Natural killer cell (primary cell): ENCODE data around the gene PRODH. TPM values are rescaled to one million over a fixed set of nuclear protein-coding genes. Genes with fewer than 3 reads are reported as not detected.
"Not testable (repeated sequence)": the region's sequence is repeated elsewhere in the genome, so short reads cannot be mapped to it uniquely, and the experiment has no call there.

ENCODE experiments used
- ATAC-seq, 3 donors: fragments of 150-1000 bp in 2 of 3; fragments of 200-7000 bp in 1 of 3; cut with Tn5 transposase; 1 replicate in 1 of 3; 2 replicates in 2 of 3; pipeline ENCODE4 v1.10.0; 2021; ENCODE audit warnings: mild to moderate bottlenecking in 2 of 3, moderate library complexity in 2 of 3
- DNase-seq, 2 donors: peaks; one replicate each; pipeline versions ENCODE4 v3.0.0 to v3.0.0-alpha.2; 2013 to 2021; ENCODE audit warnings: mixed read lengths in 1 of 2
- H3K27ac ChIP-seq: one replicate; pipeline ENCODE4 v1.5.1; 2013; ENCODE audit warnings: mild to moderate bottlenecking, low read length
- H3K27me3 ChIP-seq: one replicate; pipeline ENCODE4 v1.6.1; 2013; ENCODE audit warnings: low read length; ENCODE audit not compliant: control insufficient read depth, insufficient read depth
- H3K36me3 ChIP-seq: one replicate; pipeline ENCODE4 v1.6.1; 2013; ENCODE audit warnings: low read length; ENCODE audit not compliant: control insufficient read depth, insufficient read depth
- H3K4me1 ChIP-seq: one replicate; pipeline ENCODE4 v1.6.1; 2013; ENCODE audit warnings: low read length; ENCODE audit not compliant: control insufficient read depth, insufficient read depth
- H3K4me3 ChIP-seq: one replicate; pipeline ENCODE4 v1.5.1; 2013; ENCODE audit warnings: low read length
- H3K9me3 ChIP-seq: one replicate; pipeline ENCODE4 v1.6.1; 2013; ENCODE audit warnings: low read length; ENCODE audit not compliant: control insufficient read depth, insufficient read depth
- H3K27ac Mint-ChIP-seq, 2 donors: one replicate each; pipeline ENCODE4 v1.8.0; 2022; ENCODE audit warnings: mild to moderate bottlenecking in 2 of 2, mixed read lengths in 2 of 2, moderate library complexity in 1 of 2
- H3K27me3 Mint-ChIP-seq, 2 donors: one replicate each; pipeline ENCODE4 v1.8.0; 2022; ENCODE audit warnings: low read depth in 2 of 2, mixed read lengths in 2 of 2
- H3K36me3 Mint-ChIP-seq: one replicate; pipeline ENCODE4 v1.8.0; 2022; ENCODE audit warnings: mixed read lengths
- H3K4me1 Mint-ChIP-seq, 2 donors: one replicate each; pipeline ENCODE4 v1.8.0; 2022; ENCODE audit warnings: mixed read lengths in 2 of 2
- H3K4me3 Mint-ChIP-seq: one replicate; pipeline ENCODE4 v1.8.0; 2022; ENCODE audit warnings: mild to moderate bottlenecking, moderate library complexity, mixed read lengths
- H3K9me3 Mint-ChIP-seq, 2 donors: one replicate each; pipeline ENCODE4 v1.8.0; 2022; ENCODE audit warnings: mixed read lengths in 2 of 2
- WGBS: methylation state at CpG from one replicate; pipeline ENCODE4 v1.1.7; 2013; ENCODE audit warnings: missing lambda C conversion rate; ENCODE audit not compliant: insufficient coverage; 5-methylcytosine and 5-hydroxymethylcytosine counted together
- intact Hi-C: fragments of 100-400 bp; cut with micrococcal nuclease; formaldehyde crosslinking; loops from one replicate; pipeline ENCODE4 v1.14.2; 2022
- total RNA-seq, 4 donors: library from RNA; stranded (reverse); fragments of 120-200 nt in 1 of 4; gene quantifications; one replicate each; pipeline versions ENCODE4 v1.2.3 to v1.2.4, GENCODE V29; 2013 to 2022
- TF ChIP-seq, protein P1 (sequence below): fragments of 200-600 bp; IDR thresholded peaks from one replicate; pipeline ENCODE4 v1.8.0; 2022; ENCODE audit warnings: antibody characterized with exemption

Gene PRODH
- total RNA-seq, 3 donors from 2014 or later (not counting 1 experiment from before 2014, with no cell fraction given), result not detected

DNA sequence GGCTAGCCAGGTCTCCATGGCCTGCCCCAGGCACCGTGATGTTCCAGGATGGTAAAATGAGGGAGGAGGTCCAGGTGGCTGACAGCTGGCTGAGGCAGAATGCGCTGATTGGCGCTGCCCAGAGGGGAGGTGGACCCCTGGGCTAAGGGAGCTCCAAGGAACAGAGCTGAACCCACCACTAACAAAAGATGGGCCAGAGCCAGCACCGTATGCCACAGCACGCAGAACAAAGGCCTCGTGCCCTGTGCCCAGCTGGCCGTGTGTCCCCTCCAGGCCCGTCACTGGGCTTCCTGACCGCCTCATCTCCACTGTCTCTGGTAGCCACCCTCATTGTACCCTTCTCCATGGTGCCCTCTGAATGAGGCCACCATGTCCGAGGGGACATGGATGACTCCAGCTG, 19.6 kb upstream of the PRODH start:
- no peaks in the 10 kb centered on the region for H3K4me1 Mint-ChIP-seq
- Histone ChIP-seq H3K4me3 (no peak overlapping the region), H3K4me1 (no peaks in the 10 kb centered on the region), H3K27ac (no peak overlapping the region), H3K27me3 (no peaks in the 10 kb centered on the region), H3K36me3 (no peaks in the 10 kb centered on the region), H3K9me3 (no peaks in the 10 kb centered on the region)
- H3K4me3 Mint-ChIP-seq, result no peak overlapping the region
- no peak overlapping the region for H3K27ac Mint-ChIP-seq
- H3K9me3 Mint-ChIP-seq, result no peaks in the 10 kb centered on the region
- H3K36me3 Mint-ChIP-seq, result no peaks in the 10 kb centered on the region
- ATAC-seq, result no peak
- intact Hi-C loops, result no loop called here
- 87% methylated on average over 10 of the region's 10 CpGs for WGBS
- TF ChIP-seq, protein P1, sequence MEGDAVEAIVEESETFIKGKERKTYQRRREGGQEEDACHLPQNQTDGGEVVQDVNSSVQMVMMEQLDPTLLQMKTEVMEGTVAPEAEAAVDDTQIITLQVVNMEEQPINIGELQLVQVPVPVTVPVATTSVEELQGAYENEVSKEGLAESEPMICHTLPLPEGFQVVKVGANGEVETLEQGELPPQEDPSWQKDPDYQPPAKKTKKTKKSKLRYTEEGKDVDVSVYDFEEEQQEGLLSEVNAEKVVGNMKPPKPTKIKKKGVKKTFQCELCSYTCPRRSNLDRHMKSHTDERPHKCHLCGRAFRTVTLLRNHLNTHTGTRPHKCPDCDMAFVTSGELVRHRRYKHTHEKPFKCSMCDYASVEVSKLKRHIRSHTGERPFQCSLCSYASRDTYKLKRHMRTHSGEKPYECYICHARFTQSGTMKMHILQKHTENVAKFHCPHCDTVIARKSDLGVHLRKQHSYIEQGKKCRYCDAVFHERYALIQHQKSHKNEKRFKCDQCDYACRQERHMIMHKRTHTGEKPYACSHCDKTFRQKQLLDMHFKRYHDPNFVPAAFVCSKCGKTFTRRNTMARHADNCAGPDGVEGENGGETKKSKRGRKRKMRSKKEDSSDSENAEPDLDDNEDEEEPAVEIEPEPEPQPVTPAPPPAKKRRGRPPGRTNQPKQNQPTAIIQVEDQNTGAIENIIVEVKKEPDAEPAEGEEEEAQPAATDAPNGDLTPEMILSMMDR, result no peak
- no peak for DNase-seq
- no peaks in the 10 kb centered on the region for H3K27me3 Mint-ChIP-seq

DNA sequence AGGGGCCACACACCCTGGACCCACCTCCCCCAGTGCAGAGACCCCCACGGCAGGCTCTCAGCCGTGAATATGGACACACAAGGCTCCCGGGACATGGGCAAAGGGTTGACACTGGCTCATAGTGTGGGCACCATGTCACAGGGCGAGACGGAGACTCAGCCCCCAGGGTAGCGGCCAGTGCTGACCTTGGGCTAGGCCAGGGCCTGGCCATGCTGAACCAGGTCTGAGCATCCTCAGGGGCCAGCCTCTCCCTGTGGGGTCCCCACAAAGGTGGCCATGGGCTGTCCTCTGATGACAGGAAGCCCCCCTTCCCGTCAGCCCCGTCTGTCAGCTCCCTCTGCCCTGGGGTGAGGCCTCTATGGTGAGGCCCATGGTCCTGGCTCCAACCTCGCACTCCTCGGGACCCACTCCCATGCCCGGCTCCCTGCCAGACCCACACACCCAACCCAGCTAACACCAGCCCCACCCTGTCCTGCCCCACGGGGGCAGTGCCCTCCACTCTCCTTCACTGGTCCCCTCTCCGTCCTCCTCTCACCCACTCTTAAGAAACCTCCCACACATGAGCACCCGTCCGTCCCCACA, 19.0 kb upstream of the PRODH start:
- ATAC-seq, result no peak
- Histone ChIP-seq H3K27me3 (no peaks in the 10 kb centered on the region), H3K27ac (no peak overlapping the region), H3K4me1 (no peaks in the 10 kb centered on the region), H3K36me3 (no peaks in the 10 kb centered on the region), H3K9me3 (no peaks in the 10 kb centered on the region), H3K4me3 (no peak overlapping the region)
- TF ChIP-seq, protein P1, result no peak
- peak in 1 of 2 donors; percentile 14 for DNase-seq
- Mint-ChIP-seq H3K36me3 (no peaks in the 10 kb centered on the region), H3K27ac (no peak overlapping the region), H3K4me1 (no peaks in the 10 kb centered on the region), H3K27me3 (peaks cover 0 to 2% of the 10 kb centered on the region in 2 donors), H3K4me3 (no peak overlapping the region), H3K9me3 (no peaks in the 10 kb centered on the region)
- intact Hi-C loops, result loop anchor here (1.0 kb wide), 1 partner anchor 675 kb away; no protein-coding TSS in a partner anchor
- 90% methylated on average over 15 of the region's 15 CpGs for WGBS

DNA sequence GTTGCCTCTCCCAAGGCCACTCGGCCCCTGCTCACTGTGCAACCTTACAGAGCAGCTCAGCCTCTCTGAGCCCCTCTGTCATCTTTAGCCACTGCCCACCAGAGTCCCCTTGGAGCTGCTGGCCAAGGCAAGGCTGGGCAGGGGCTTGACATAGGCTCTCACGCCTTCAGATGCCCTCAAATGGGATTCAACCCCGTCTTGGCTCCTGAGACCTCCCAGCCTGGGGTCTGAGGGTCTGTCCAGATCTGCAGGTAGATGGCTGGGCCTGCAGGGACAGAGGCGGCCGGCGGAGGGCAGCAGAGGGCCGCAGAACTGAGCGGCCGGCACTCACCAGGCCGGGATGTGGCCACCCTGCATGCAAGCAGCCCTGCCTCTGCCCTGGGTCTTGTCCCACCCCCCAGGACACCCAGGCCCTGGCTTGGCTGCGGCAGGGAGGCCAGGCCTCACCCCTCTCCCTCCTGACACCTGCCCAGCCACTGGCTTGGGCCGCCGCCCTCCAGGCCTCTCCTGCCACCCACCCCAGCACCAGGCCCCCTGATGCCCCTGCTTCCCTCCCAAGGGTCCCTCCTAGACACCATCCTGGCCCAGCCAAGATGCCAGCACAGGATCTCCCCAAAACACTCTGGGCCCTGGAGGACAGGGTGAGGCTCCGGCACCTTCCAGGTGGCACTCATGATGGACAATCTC, 18.4 kb upstream of the PRODH start:
- ATAC-seq, result peak; percentile 71 to 93 (median 92)

DNA sequence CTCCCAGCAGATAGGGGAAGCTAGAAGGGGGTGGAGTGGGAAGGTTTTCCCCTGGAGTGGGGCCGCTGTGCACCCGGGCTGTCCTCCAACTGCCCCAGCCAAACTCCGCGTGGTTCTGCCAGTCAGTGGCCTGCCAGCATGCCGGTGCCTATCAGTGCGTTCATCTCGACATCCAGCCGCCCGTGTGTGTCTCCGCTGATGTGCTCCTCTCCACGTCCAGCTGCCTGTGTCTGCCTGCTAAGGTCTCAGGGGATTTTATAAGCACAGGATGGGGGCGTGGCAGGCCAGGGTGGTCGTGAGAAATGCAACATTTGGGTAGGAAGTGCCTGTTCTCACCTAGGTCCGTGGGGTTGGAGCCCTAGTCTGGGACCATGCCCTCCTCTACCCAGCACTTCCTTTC, 17.0 kb upstream of the PRODH start:
- H3K4me3 Mint-ChIP-seq, H3K9me3 ChIP-seq, H3K4me1 ChIP-seq, H3K27me3 ChIP-seq, intact Hi-C loops, H3K4me1 Mint-ChIP-seq, DNase-seq, ATAC-seq, H3K9me3 Mint-ChIP-seq, H3K27ac ChIP-seq, H3K27ac Mint-ChIP-seq, H3K36me3 Mint-ChIP-seq, H3K36me3 ChIP-seq, H3K4me3 ChIP-seq: not testable (repeated sequence)
- WGBS, result 59% methylated on average over 12 of the region's 14 CpGs
- peaks cover 10 to 12% of the 10 kb centered on the region in 2 donors for H3K27me3 Mint-ChIP-seq

More for the DNA sequence above, 18.4 kb upstream of the PRODH start:
- H3K27me3 ChIP-seq, H3K27ac Mint-ChIP-seq, H3K4me3 ChIP-seq, H3K4me1 Mint-ChIP-seq, H3K27me3 Mint-ChIP-seq, H3K36me3 ChIP-seq, H3K9me3 ChIP-seq, H3K4me3 Mint-ChIP-seq, H3K9me3 Mint-ChIP-seq, H3K36me3 Mint-ChIP-seq, H3K27ac ChIP-seq, H3K4me1 ChIP-seq: not testable (repeated sequence)
- peak; percentile 55 to 61 for DNase-seq
- TF ChIP-seq, protein P1, result peak; percentile 36
- intact Hi-C loops, result loop anchor here (1.0 kb wide), 1 partner anchor 676 kb away; no protein-coding TSS in a partner anchor
- WGBS, result 13% methylated on average over 12 of the region's 14 CpGs
